HCT116 (cell line): Measurements from ENCODE around the gene SCARF1. TPM values are rescaled to one million over a fixed set of nuclear protein-coding genes. Genes with fewer than 3 reads are reported as not detected.

ENCODE experiments used
- ATAC-seq: fragments of 200-7000 bp; cut with Tn5 transposase; 2 replicates; pipeline ENCODE4 v1.9.1; 2020; ENCODE audit warnings: mild to moderate bottlenecking, moderate library complexity
- BruUV-seq: library from RNA; stranded (reverse); fragments of 400-500 nt; replicated peaks from 2 replicates; lab custom pipeline; 2021; lab: Mats Ljungman, UMichigan
- CTCF ChIA-PET: fragments of 300-600 bp; sonication (Branson Sonifier 250); formaldehyde crosslinking; loops from one replicate; lab custom pipeline; 2021; ENCODE audit warnings: antibody characterized with exemption; lab: Charles Lee
- POLR2A ChIA-PET: fragments of 300-600, 350-600 bp; sonication (Branson Sonifier 250); formaldehyde crosslinking; loops from one replicate; lab custom pipeline; 2021; ENCODE audit warnings: antibody characterized with exemption; lab: Charles Lee
- RAD21 ChIA-PET, 2 experiments: fragments of 300-600 bp; sonication (Branson Sonifier 250); formaldehyde crosslinking; loops; one replicate each; lab custom pipeline; 2023; ENCODE audit warnings: low total read pairs in 2 of 2; ENCODE audit not compliant: uncharacterized antibody in 2 of 2, unreplicated experiment in 2 of 2, low non-redundant PET in 1 of 2; lab: Charles Lee
- DNase-seq: peaks from one replicate; pipeline ENCODE4 v3.0.0-alpha.2; 2010; ENCODE audit warnings: low read depth, low spot score
- H2AFZ ChIP-seq: fragments of 200-600 bp; shearing (Covaris generic), sonication (generic); 2 replicates; pipeline ENCODE4 v1.6.1; 2017; ENCODE audit warnings: low read depth, mixed run types, mixed read lengths, antibody characterized with exemption, low read length; ENCODE audit not compliant: poor library complexity, severe bottlenecking
- H3K27ac ChIP-seq: 2 replicates; pipeline ENCODE4 v1.5.1; 2012; ENCODE audit warnings: low read depth, low read length
- H3K27me3 ChIP-seq: fragments of 200-600 bp; sonication (generic); 2 replicates; pipeline ENCODE4 v1.6.1; 2016; ENCODE audit warnings: mixed run types, low read length, mixed read lengths; ENCODE audit not compliant: insufficient read depth
- H3K36me3 ChIP-seq, 2 experiments: fragments of 200-500 bp in 1 of 2; fragments of 200-600 bp in 1 of 2; sonication (Bioruptor generic) in 1 of 2; sonication (generic) in 1 of 2; 2 replicates each; pipeline versions ENCODE4 v1.5.1 to v1.6.1; 2014 to 2016; ENCODE audit warnings: low read length in 2 of 2, inconsistent platforms in 1 of 2, mixed read lengths in 1 of 2, mixed run types in 1 of 2; ENCODE audit not compliant: insufficient read depth in 2 of 2, control insufficient read depth in 1 of 2
- H3K4me1 ChIP-seq, 2 experiments: fragments of 200-600 bp in 1 of 2; sonication (generic) in 1 of 2; 2 replicates each; pipeline versions ENCODE4 v1.5.1 to v1.6.1; 2012 to 2017; ENCODE audit warnings: low read length in 2 of 2, inconsistent platforms in 1 of 2, mild to moderate bottlenecking in 1 of 2, mixed read lengths in 1 of 2, mixed run types in 1 of 2, moderate library complexity in 1 of 2; ENCODE audit not compliant: insufficient read depth in 2 of 2, control insufficient read depth in 1 of 2
- H3K4me2 ChIP-seq: fragments of 200-600 bp; sonication (generic); 2 replicates; pipeline ENCODE4 v1.6.1; 2017; ENCODE audit warnings: mixed run types, low read length, mixed read lengths
- H3K4me3 ChIP-seq, 2 experiments: fragments of 200-600 bp in 1 of 2; sonication (generic) in 1 of 2; replicated peaks in 1 of 2; 2 replicates each; pipeline ENCODE4 v1.5.1; 2011 to 2016; ENCODE audit warnings: low read length in 2 of 2, control low read depth in 1 of 2, low read depth in 1 of 2, mild to moderate bottlenecking in 1 of 2, mixed read lengths in 1 of 2, mixed run types in 1 of 2
- H3K79me2 ChIP-seq: fragments of 200-600 bp; sonication (generic); 2 replicates; pipeline ENCODE4 v1.6.1; 2017; ENCODE audit warnings: mild to moderate bottlenecking, mixed run types, low read length, moderate library complexity, mixed read lengths; ENCODE audit not compliant: insufficient read depth
- H3K9ac ChIP-seq: fragments of 200-600 bp; sonication (generic); 2 replicates; pipeline ENCODE4 v1.6.1; 2016; ENCODE audit warnings: low read length, mixed read lengths
- H3K9me2 ChIP-seq: fragments of 200-600 bp; sonication (generic), shearing (Covaris generic); 2 replicates; pipeline ENCODE4 v1.6.1; 2017; ENCODE audit warnings: mixed run types, mild to moderate bottlenecking, moderate library complexity; ENCODE audit not compliant: insufficient read depth
- H3K9me3 ChIP-seq, 2 experiments: fragments of 200-500 bp in 1 of 2; fragments of 200-600 bp in 1 of 2; sonication (Bioruptor generic) in 1 of 2; sonication (generic) in 1 of 2; 2 replicates each; pipeline ENCODE4 v1.6.1; 2014 to 2017; ENCODE audit warnings: low read length in 2 of 2, mixed read lengths in 2 of 2, inconsistent platforms in 1 of 2, low read depth in 1 of 2, mild to moderate bottlenecking in 1 of 2, mixed run types in 1 of 2, moderate library complexity in 1 of 2; ENCODE audit not compliant: control insufficient read depth in 1 of 2, insufficient read depth in 1 of 2
- H4K20me1 ChIP-seq: fragments of 200-600 bp; sonication (generic), shearing (Covaris generic); 2 replicates; pipeline ENCODE4 v1.6.1; 2017; ENCODE audit warnings: mixed run types, mild to moderate bottlenecking, moderate library complexity; ENCODE audit not compliant: insufficient read depth
- CBX3 ChIP-seq: IDR thresholded peaks from 2 replicates; pipeline ENCODE4 v1.6.1; 2012; ENCODE audit warnings: low read depth
- CEBPB ChIP-seq: IDR thresholded peaks from 2 replicates; pipeline ENCODE4 v1.6.1; 2012; ENCODE audit warnings: low read depth
- FOSL1 ChIP-seq: IDR thresholded peaks from 2 replicates; pipeline ENCODE4 v1.6.1; 2012; ENCODE audit warnings: low read depth
- POLR2A ChIP-seq: IDR thresholded peaks from 2 replicates; pipeline ENCODE4 v1.7.0; 2011; ENCODE audit warnings: borderline replicate concordance; ENCODE audit not compliant: insufficient read depth, insufficient read length; ENCODE audit errors: extremely low read depth
- RAD21 ChIP-seq: IDR thresholded peaks from 2 replicates; pipeline ENCODE4 v1.6.1; 2012; ENCODE audit warnings: low read depth, mild to moderate bottlenecking
- SIN3A ChIP-seq: IDR thresholded peaks from 2 replicates; pipeline ENCODE4 v1.6.1; 2012; ENCODE audit warnings: low read depth
- SP1 ChIP-seq: IDR thresholded peaks from 2 replicates; pipeline ENCODE4 v1.6.1; 2012; ENCODE audit warnings: low read depth
- TCF7L2 ChIP-seq: IDR thresholded peaks from 2 replicates; pipeline ENCODE4 v1.7.0; 2011; ENCODE audit warnings: borderline replicate concordance, inconsistent platforms; ENCODE audit not compliant: insufficient read depth, insufficient read length; ENCODE audit errors: extremely low read depth
- intact Hi-C: fragments of 100-400 bp; cut with micrococcal nuclease; formaldehyde crosslinking; loops from 2 replicates; pipeline ENCODE4 v1.10.0; 2022
- total RNA-seq: library from RNA; stranded (reverse); gene quantifications from one replicate; pipeline ENCODE4 v1.2.1, GENCODE V29; 2021; ENCODE audit not compliant: unreplicated experiment
- TF ChIP-seq, protein P1 (sequence below): IDR thresholded peaks from 2 replicates; pipeline ENCODE4 v1.6.1; 2012
- TF ChIP-seq, protein P2 (sequence below), 3 experiments: fragments of 200-600 bp in 1 of 3; sonication (generic) in 1 of 3; IDR thresholded peaks in 2 of 3; conservative IDR thresholded peaks in 1 of 3; 2 replicates each; pipeline ENCODE4 v1.5.1; 2012 to 2017; ENCODE audit warnings: low read depth in 2 of 3, low read length in 2 of 3, antibody characterized with exemption in 1 of 3, borderline replicate concordance in 1 of 3, control low read depth in 1 of 3, mild to moderate bottlenecking in 1 of 3, mixed read lengths in 1 of 3, mixed run types in 1 of 3, moderate library complexity in 1 of 3; ENCODE audit not compliant: insufficient read depth in 1 of 3

Gene SCARF1
- total RNA-seq, 1 experiment from 2014 or later = 2.2 TPM

DNA sequence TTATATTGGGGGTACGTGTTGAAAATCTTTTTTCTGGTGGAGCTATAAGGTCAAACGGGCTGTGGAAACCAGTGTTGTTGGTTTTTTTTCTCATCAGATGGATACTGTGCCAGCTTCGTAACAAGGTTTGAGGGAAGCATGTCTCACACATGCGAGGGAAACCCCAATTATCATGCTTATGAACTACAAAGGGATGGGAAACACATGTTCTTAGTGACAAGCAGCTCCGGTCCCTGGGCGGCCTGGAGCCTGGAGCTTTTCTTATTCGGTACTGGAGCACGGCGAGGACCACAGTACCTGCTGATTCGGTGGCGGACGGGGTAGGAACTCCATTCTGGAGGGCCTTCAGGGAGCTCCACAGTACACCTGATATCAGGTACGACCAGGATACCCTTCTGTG lies 29.4 kb downstream of the SCARF1 start:
- no peaks in the 10 kb centered on the region for H3K79me2 ChIP-seq
- peak overlapping the region; percentile 95; the same call in 1 of the 2 replicates for H3K27ac ChIP-seq
- H3K4me1 ChIP-seq = peaks cover 41 to 45% of the 10 kb centered on the region in 2 experiments
- TF ChIP-seq POLR2A (no peak), RAD21 (no peak), SP1 (no peak), FOSL1 (no peak), TCF7L2 (no peak), CBX3 (no peak), CEBPB (no peak), SIN3A (no peak)
- TF ChIP-seq, protein P1, sequence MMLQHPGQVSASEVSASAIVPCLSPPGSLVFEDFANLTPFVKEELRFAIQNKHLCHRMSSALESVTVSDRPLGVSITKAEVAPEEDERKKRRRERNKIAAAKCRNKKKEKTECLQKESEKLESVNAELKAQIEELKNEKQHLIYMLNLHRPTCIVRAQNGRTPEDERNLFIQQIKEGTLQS = no peak
- TF ChIP-seq, protein P2, sequence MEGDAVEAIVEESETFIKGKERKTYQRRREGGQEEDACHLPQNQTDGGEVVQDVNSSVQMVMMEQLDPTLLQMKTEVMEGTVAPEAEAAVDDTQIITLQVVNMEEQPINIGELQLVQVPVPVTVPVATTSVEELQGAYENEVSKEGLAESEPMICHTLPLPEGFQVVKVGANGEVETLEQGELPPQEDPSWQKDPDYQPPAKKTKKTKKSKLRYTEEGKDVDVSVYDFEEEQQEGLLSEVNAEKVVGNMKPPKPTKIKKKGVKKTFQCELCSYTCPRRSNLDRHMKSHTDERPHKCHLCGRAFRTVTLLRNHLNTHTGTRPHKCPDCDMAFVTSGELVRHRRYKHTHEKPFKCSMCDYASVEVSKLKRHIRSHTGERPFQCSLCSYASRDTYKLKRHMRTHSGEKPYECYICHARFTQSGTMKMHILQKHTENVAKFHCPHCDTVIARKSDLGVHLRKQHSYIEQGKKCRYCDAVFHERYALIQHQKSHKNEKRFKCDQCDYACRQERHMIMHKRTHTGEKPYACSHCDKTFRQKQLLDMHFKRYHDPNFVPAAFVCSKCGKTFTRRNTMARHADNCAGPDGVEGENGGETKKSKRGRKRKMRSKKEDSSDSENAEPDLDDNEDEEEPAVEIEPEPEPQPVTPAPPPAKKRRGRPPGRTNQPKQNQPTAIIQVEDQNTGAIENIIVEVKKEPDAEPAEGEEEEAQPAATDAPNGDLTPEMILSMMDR (IDR thresholded peaks at IDR 0.05 in 2 of 3, conservative IDR thresholded peaks at IDR 0.05 in 1 of 3; ENCODE audit: borderline replicate concordance in 1 of 3, insufficient read depth in 1 of 3, low read depth in 2 of 3, low read length in 2 of 3) = no peak
- TF ChIP-seq, all 23 proteins: peak for 0
- POLR2A ChIA-PET = interaction anchor here (1.0 kb wide), 1 partner anchor 9 kb away, joined by 3 read pairs; no protein-coding TSS in a partner anchor
- Histone ChIP-seq H3K9ac (no peak overlapping the region), H3K36me3 (no peaks in the 10 kb centered on the region), H3K4me3 (no peak overlapping the region), H3K9me3 (no peaks in the 10 kb centered on the region), H3K27me3 (no peaks in the 10 kb centered on the region), H3K9me2 (no peaks in the 10 kb centered on the region), H2AFZ (no peak overlapping the region), H4K20me1 (no peaks in the 10 kb centered on the region), H3K4me2 (no peak overlapping the region)
- CTCF ChIA-PET = interaction anchor here (3.1 kb wide), 1 partner anchor 42 kb away, joined by 41 read pairs; no protein-coding TSS in a partner anchor
- RAD21 ChIA-PET = interaction anchor here in 1 of 2 experiments (0.6 kb wide), 1 partner anchor 33 kb away, joined by 4 read pairs; no protein-coding TSS in a partner anchor
- no TSS peak for BruUV-seq
- DNase-seq (no peak), ATAC-seq (no peak)
- intact Hi-C loops = no loop called here
